DND-41 (cell line): Measurements from ENCODE around the gene ZSWIM4.

Source experiments
- ATAC-seq: fragments of 200-7000 bp; cut with Tn5 transposase; 3 replicates; pipeline ENCODE4 v1.9.1; 2021; ENCODE audit warnings: low read depth; ENCODE audit not compliant: insufficient read depth
- DNase-seq: peaks from one replicate; pipeline ENCODE4 v3.0.0-alpha.2; 2020
- H2AFZ ChIP-seq: 2 replicates; pipeline ENCODE4 v1.6.0; 2012; ENCODE audit warnings: low read depth, low read length
- H3K27ac ChIP-seq: 2 replicates; pipeline ENCODE4 v1.5.1; 2012; ENCODE audit warnings: low read length, inconsistent platforms
- H3K27me3 ChIP-seq: fragments of 200-600 bp; sonication (generic); 2 replicates; pipeline ENCODE4 v1.6.0; 2012; ENCODE audit warnings: low read length, mild to moderate bottlenecking, inconsistent platforms; ENCODE audit not compliant: insufficient read depth, poor library complexity
- H3K36me3 ChIP-seq: 2 replicates; pipeline ENCODE4 v1.5.1; 2012; ENCODE audit warnings: low read length, inconsistent platforms; ENCODE audit not compliant: insufficient read depth
- H3K4me1 ChIP-seq: 2 replicates; pipeline ENCODE4 v1.5.1; 2012; ENCODE audit warnings: mild to moderate bottlenecking, low read length; ENCODE audit not compliant: insufficient read depth
- H3K4me2 ChIP-seq: 2 replicates; pipeline ENCODE4 v1.6.0; 2012; ENCODE audit warnings: mild to moderate bottlenecking, moderate library complexity, low read length, inconsistent platforms; ENCODE audit not compliant: insufficient read depth
- H3K4me3 ChIP-seq, 2 experiments: fragments of 200-600 bp in 1 of 2; shearing (Covaris generic) in 1 of 2; 2 replicates each; pipeline ENCODE4 v1.5.1; 2012 to 2016; ENCODE audit warnings: inconsistent platforms in 2 of 2, low read length in 2 of 2, mild to moderate bottlenecking in 2 of 2, low read depth in 1 of 2, moderate library complexity in 1 of 2
- H3K79me2 ChIP-seq: 2 replicates; pipeline ENCODE4 v1.6.0; 2012; ENCODE audit warnings: low read length, inconsistent platforms; ENCODE audit not compliant: insufficient read depth
- H3K9ac ChIP-seq: 2 replicates; pipeline ENCODE4 v1.6.0; 2012; ENCODE audit warnings: low read depth, mild to moderate bottlenecking, inconsistent platforms, low read length, moderate library complexity
- H3K9me3 ChIP-seq: 2 replicates; pipeline ENCODE4 v1.5.1; 2012; ENCODE audit warnings: low read length, moderate library complexity, mild to moderate bottlenecking, inconsistent platforms; ENCODE audit not compliant: insufficient read depth, severe bottlenecking
- H4K20me1 ChIP-seq: 2 replicates; pipeline ENCODE4 v1.6.0; 2012; ENCODE audit warnings: low read length; ENCODE audit not compliant: insufficient read depth
- CTCF ChIP-seq: IDR thresholded peaks from 2 replicates; pipeline ENCODE4 v1.5.1; 2012; ENCODE audit warnings: borderline replicate concordance, low read length, moderate library complexity, mild to moderate bottlenecking; ENCODE audit not compliant: poor library complexity, severe bottlenecking; ENCODE audit errors: extremely low read depth
- EZH2 ChIP-seq: IDR thresholded peaks from 3 replicates; pipeline ENCODE4 v1.6.1; 2012; ENCODE audit warnings: borderline replicate concordance, low read depth, mild to moderate bottlenecking, moderate library complexity, low read length, inconsistent platforms; ENCODE audit not compliant: severe bottlenecking

Gene ZSWIM4

GRCh38 chr19:13840305-13841085 is 45.3 kb downstream of the ZSWIM4 start:
- no peak overlapping the region for H2AFZ ChIP-seq
- no peak overlapping the region for H3K27ac ChIP-seq
- H3K79me2 ChIP-seq, result no peaks in the 10 kb centered on the region
- TF ChIP-seq CTCF, result no peak
- no peak for TF ChIP-seq EZH2
- no peaks in the 10 kb centered on the region for H3K36me3 ChIP-seq
- peaks cover 28% of the 10 kb centered on the region for H3K4me1 ChIP-seq
- no peak for ATAC-seq
- H3K27me3 ChIP-seq, result peaks cover 23% of the 10 kb centered on the region
- H3K9me3 ChIP-seq, result no peaks in the 10 kb centered on the region
- H3K9ac ChIP-seq, result no peak overlapping the region
- H3K4me3 ChIP-seq, result no peak overlapping the region
- no peaks in the 10 kb centered on the region for H4K20me1 ChIP-seq
- DNase-seq, result no peak
- no peak overlapping the region for H3K4me2 ChIP-seq

GRCh38 chr19:13841086-13841961 is 46.1 kb downstream of the ZSWIM4 start:
- H3K9ac ChIP-seq, result no peak overlapping the region
- DNase-seq, result no peak
- no peak for ATAC-seq
- H3K27me3 ChIP-seq, result peaks cover 23% of the 10 kb centered on the region
- H4K20me1 ChIP-seq, result no peaks in the 10 kb centered on the region
- H3K4me2 ChIP-seq, result no peak overlapping the region; the same call in 1 of the 2 replicates
- H3K79me2 ChIP-seq, result no peaks in the 10 kb centered on the region
- no peak overlapping the region for H3K4me3 ChIP-seq
- no peak overlapping the region for H3K27ac ChIP-seq
- TF ChIP-seq EZH2 (no peak), CTCF (no peak)
- H2AFZ ChIP-seq, result no peak overlapping the region
- H3K9me3 ChIP-seq, result no peaks in the 10 kb centered on the region
- no peaks in the 10 kb centered on the region for H3K36me3 ChIP-seq
- H3K4me1 ChIP-seq, result peaks cover 32% of the 10 kb centered on the region

- Histone ChIP-seq H4K20me1 (no peaks in the 10 kb centered on the region), H3K27ac (no peak overlapping the region), H3K9ac (peak overlapping the region; percentile 59; the same call in 1 of the 2 replicates), H2AFZ (no peak overlapping the region), H3K36me3 (no peaks in the 10 kb centered on the region), H3K9me3 (no peaks in the 10 kb centered on the region), H3K27me3 (peaks cover 23% of the 10 kb centered on the region), H3K79me2 (no peaks in the 10 kb centered on the region), H3K4me1 (peaks cover 32% of the 10 kb centered on the region), H3K4me3 (peak overlapping the region in 1 of 2 experiments; percentile 59; a peak in 2 of 4 replicates), H3K4me2 (peak overlapping the region; percentile 82)
- DNase-seq (no peak), ATAC-seq (no peak)
- TF ChIP-seq EZH2 (no peak), CTCF (no peak)
Measured at GRCh38 chr19:13841962-13842290, 46.7 kb downstream of the ZSWIM4 start.
